COLO668 (cell line): ENCODE data around the gene CCNY.
"Not testable (repeated sequence)": the region's sequence is repeated elsewhere in the genome, so short reads cannot be mapped to it uniquely, and the experiment has no call there.

Experiments
- DNase-seq: peaks from one replicate; lab custom pipeline; 2025; ENCODE audit not compliant: unreplicated experiment; lab: John Stamatoyannopoulos, UW

CCNY gene

GRCh38 chr10:35353805-35354204 lies 17.5 kb downstream of the CCNY start:
- DNase-seq = no peak

- DNase-seq = not testable (repeated sequence)
Observed at GRCh38 chr10:35354257-35354656, 17.9 kb downstream of the CCNY start.

- no peak for DNase-seq
Observed at GRCh38 chr10:35355971-35356724, 19.8 kb downstream of the CCNY start.

GRCh38 chr10:35356725-35357092 lies 20.4 kb downstream of the CCNY start:
- DNase-seq = no peak

- no peak for DNase-seq
Observed at GRCh38 chr10:35359056-35359455, 22.7 kb downstream of the CCNY start.

- no peak for DNase-seq
Observed at GRCh38 chr10:35359873-35360272, 23.6 kb downstream of the CCNY start.

GRCh38 chr10:35362701-35363350 lies 26.5 kb downstream of the CCNY start:
- DNase-seq = no peak

- no peak for DNase-seq
Observed at GRCh38 chr10:35363587-35363986, 27.3 kb downstream of the CCNY start.

GRCh38 chr10:35364808-35365207 lies 28.5 kb downstream of the CCNY start:
- DNase-seq = no peak

- no peak for DNase-seq
Observed at GRCh38 chr10:35365994-35366393, 29.7 kb downstream of the CCNY start.

GRCh38 chr10:35367107-35367859 lies 31.0 kb downstream of the CCNY start:
- DNase-seq = no peak

- DNase-seq = no peak
Observed at GRCh38 chr10:35367982-35368381, 31.7 kb downstream of the CCNY start.

- no peak for DNase-seq
Observed at GRCh38 chr10:35368485-35369048, 32.3 kb downstream of the CCNY start.

- no peak for DNase-seq
Observed at GRCh38 chr10:35369049-35369611, 32.8 kb downstream of the CCNY start.

GRCh38 chr10:35371731-35372130 lies 35.4 kb downstream of the CCNY start:
- DNase-seq = no peak

- peak; percentile 3 for DNase-seq
Observed at GRCh38 chr10:35372329-35372728, 36.0 kb downstream of the CCNY start.

- no peak for DNase-seq
Observed at GRCh38 chr10:35375091-35375765, 38.9 kb downstream of the CCNY start.

GRCh38 chr10:35377050-35377728 lies 40.9 kb downstream of the CCNY start:
- DNase-seq = no peak

- no peak for DNase-seq
Observed at GRCh38 chr10:35378541-35379210, 42.4 kb downstream of the CCNY start.
